KMS-11 (cell line): ENCODE measurements around the gene LSM14B.

ENCODE experiments used
- H2AFZ ChIP-seq: fragments of 200-600 bp; sonication (generic); 2 replicates; pipeline ENCODE4 v1.6.1; 2016; ENCODE audit warnings: antibody characterized with exemption, mixed run types, low read depth
- H3K27ac ChIP-seq: fragments of 200-600 bp; sonication (generic); 2 replicates; pipeline ENCODE4 v1.6.1; 2016; ENCODE audit warnings: mild to moderate bottlenecking, mixed run types
- H3K27me3 ChIP-seq: fragments of 200-600 bp; sonication (generic); 2 replicates; pipeline ENCODE4 v1.6.1; 2017; ENCODE audit warnings: mild to moderate bottlenecking, low read depth, mixed run types, moderate library complexity; ENCODE audit not compliant: insufficient read depth
- H3K36me3 ChIP-seq: fragments of 200-600 bp; sonication (generic); 2 replicates; pipeline ENCODE4 v1.6.1; 2017; ENCODE audit warnings: mild to moderate bottlenecking, mixed run types; ENCODE audit not compliant: insufficient read depth
- H3K4me1 ChIP-seq: fragments of 200-600 bp; sonication (generic); 2 replicates; pipeline ENCODE4 v1.6.1; 2016; ENCODE audit warnings: mild to moderate bottlenecking, low read depth, mixed run types; ENCODE audit not compliant: poor library complexity, severe bottlenecking
- H3K4me2 ChIP-seq: fragments of 200-600 bp; sonication (generic); 2 replicates; pipeline ENCODE4 v1.7.0; 2016; ENCODE audit warnings: mild to moderate bottlenecking, mixed run types
- H3K4me3 ChIP-seq: fragments of 200-600 bp; sonication (generic); IDR thresholded peaks from 2 replicates; pipeline ENCODE4 v1.6.1; 2017; ENCODE audit warnings: low read depth, low read length, mixed read lengths; ENCODE audit not compliant: insufficient read depth
- H3K79me2 ChIP-seq: fragments of 200-600 bp; sonication (generic); 2 replicates; pipeline ENCODE4 v1.6.1; 2016; ENCODE audit warnings: low read depth, mixed run types; ENCODE audit not compliant: insufficient read depth
- H3K9ac ChIP-seq: fragments of 200-600 bp; sonication (generic); 2 replicates; pipeline ENCODE4 v1.6.1; 2016; ENCODE audit warnings: mild to moderate bottlenecking, mixed run types
- H4K20me1 ChIP-seq: fragments of 200-600 bp; sonication (generic); 2 replicates; pipeline ENCODE4 v1.6.1; 2016; ENCODE audit warnings: mild to moderate bottlenecking, mixed run types; ENCODE audit not compliant: insufficient read depth
- CTCF ChIP-seq: fragments of 200-600 bp; sonication (generic); conservative IDR thresholded peaks from 2 replicates; pipeline ENCODE4 v1.6.1; 2017; ENCODE audit warnings: low read depth, mild to moderate bottlenecking, antibody characterized with exemption, low read length, moderate library complexity, mixed read lengths

LSM14B gene

GRCh38 chr20:62088258-62089127, 33.8 kb upstream of the LSM14B start:
- no peak overlapping the region for H3K4me2 ChIP-seq
- no peak for TF ChIP-seq CTCF

GRCh38 chr20:62089393-62089792, 32.9 kb upstream of the LSM14B start:
- Histone ChIP-seq H3K79me2 (no peaks in the 10 kb centered on the region), H3K4me2 (no peak overlapping the region), H3K9ac (no peak overlapping the region), H2AFZ (no peak overlapping the region), H3K27me3 (peaks cover 66% of the 10 kb centered on the region; the same call in 1 of the 2 replicates), H3K4me1 (no peaks in the 10 kb centered on the region), H3K27ac (no peak overlapping the region), H4K20me1 (no peaks in the 10 kb centered on the region), H3K36me3 (no peaks in the 10 kb centered on the region), H3K4me3 (no peak overlapping the region)
- TF ChIP-seq CTCF: no peak

More at GRCh38 chr20:62088258-62089127, 33.8 kb upstream of the LSM14B start:
- H3K4me1 ChIP-seq: no peaks in the 10 kb centered on the region
- no peak overlapping the region for H3K4me3 ChIP-seq
- H3K27me3 ChIP-seq: peaks cover 63% of the 10 kb centered on the region; the same call in 1 of the 2 replicates
- no peak overlapping the region for H3K27ac ChIP-seq
- no peaks in the 10 kb centered on the region for H3K36me3 ChIP-seq
- no peaks in the 10 kb centered on the region for H4K20me1 ChIP-seq
- H3K79me2 ChIP-seq: no peaks in the 10 kb centered on the region
- H3K9ac ChIP-seq: no peak overlapping the region
- no peak overlapping the region for H2AFZ ChIP-seq

- Histone ChIP-seq H3K79me2 (no peaks in the 10 kb centered on the region), H3K4me3 (no peak overlapping the region), H3K4me1 (no peaks in the 10 kb centered on the region), H3K27ac (no peak overlapping the region), H3K36me3 (no peaks in the 10 kb centered on the region), H3K27me3 (peaks cover 62% of the 10 kb centered on the region), H2AFZ (no peak overlapping the region), H4K20me1 (no peaks in the 10 kb centered on the region), H3K9ac (no peak overlapping the region), H3K4me2 (no peak overlapping the region)
- TF ChIP-seq CTCF: no peak
These were observed 25.6 kb upstream of the LSM14B start for GRCh38 chr20:62096421-62097380.

- Histone ChIP-seq H4K20me1 (no peaks in the 10 kb centered on the region), H3K4me2 (no peak overlapping the region), H3K9ac (no peak overlapping the region), H3K4me3 (no peak overlapping the region), H3K27me3 (peaks cover 60% of the 10 kb centered on the region), H3K36me3 (no peaks in the 10 kb centered on the region), H3K79me2 (no peaks in the 10 kb centered on the region), H3K4me1 (no peaks in the 10 kb centered on the region), H2AFZ (no peak overlapping the region), H3K27ac (no peak overlapping the region)
- TF ChIP-seq CTCF: no peak
These were observed 24.3 kb upstream of the LSM14B start for GRCh38 chr20:62097881-62098407.
